ENCODE data around the gene SIDT1.

The SIDT1 gene

GRCh38 chr3:113614402-113614801 is 82.0 kb downstream of the SIDT1 start:
- Histone ChIP-seq H4K20me1 (ENCODE audit: insufficient read depth, low read length) (no peaks in the 10 kb centered on the region), H3K36me3 (replicated peaks; ENCODE audit: low read depth, low read length) (no peaks in the 10 kb centered on the region), H2AFZ (ENCODE audit: low read depth, low read length) (0 out of 2 replicates have a peak overlapping the region, but pooled peaks have one; percentile 2), H3K4me2 (ENCODE audit: low read length) (no peak overlapping the region), H3K4me1 (ENCODE audit: low read length) (no peaks in the 10 kb centered on the region), H3K9ac (ENCODE audit: low read length) (no peak overlapping the region), H3K27me3 (ENCODE audit: low read depth, low read length) (no peaks in the 10 kb centered on the region), H3K9me3 (ENCODE audit: insufficient read depth, low read length) (no peaks in the 10 kb centered on the region), H3K4me3 (ENCODE audit: low read length) (no peak overlapping the region), H3K27ac (ENCODE audit: low read length) (no peak overlapping the region), H3K79me2 (ENCODE audit: low read length) (no peaks in the 10 kb centered on the region)
- TF ChIP-seq EZH2phosphoT487 (IDR thresholded peaks at IDR 0.05; ENCODE audit: low read depth) (no peak), CTCF (IDR thresholded peaks at IDR 0.05; ENCODE audit: low read depth, low read length) (no peak)

- Histone ChIP-seq H3K4me2 (ENCODE audit: low read length) (no peak overlapping the region), H3K27ac (ENCODE audit: low read length) (no peak overlapping the region), H3K27me3 (ENCODE audit: low read depth, low read length) (no peaks in the 10 kb centered on the region), H3K9me3 (ENCODE audit: insufficient read depth, low read length) (no peaks in the 10 kb centered on the region), H3K4me1 (ENCODE audit: low read length) (peaks cover 7% of the 10 kb centered on the region), H2AFZ (ENCODE audit: low read depth, low read length) (no peak overlapping the region), H3K36me3 (replicated peaks; ENCODE audit: low read depth, low read length) (no peaks in the 10 kb centered on the region), H4K20me1 (ENCODE audit: insufficient read depth, low read length) (no peaks in the 10 kb centered on the region), H3K9ac (ENCODE audit: low read length) (no peak overlapping the region), H3K4me3 (ENCODE audit: low read length) (no peak overlapping the region), H3K79me2 (ENCODE audit: low read length) (no peaks in the 10 kb centered on the region)
- TF ChIP-seq EZH2phosphoT487 (IDR thresholded peaks at IDR 0.05; ENCODE audit: low read depth): no peak
- no peak for TF ChIP-seq CTCF (IDR thresholded peaks at IDR 0.05; ENCODE audit: low read depth, low read length)
Measured at GRCh38 chr3:113615976-113616375, 83.6 kb downstream of the SIDT1 start.

- no peak overlapping the region for H3K9ac ChIP-seq (ENCODE audit: low read length)
- H3K4me2 ChIP-seq (ENCODE audit: low read length): no peak overlapping the region
- no peaks in the 10 kb centered on the region for H3K36me3 ChIP-seq (replicated peaks; ENCODE audit: low read depth, low read length)
- no peak overlapping the region for H3K27ac ChIP-seq (ENCODE audit: low read length)
- no peaks in the 10 kb centered on the region for H3K27me3 ChIP-seq (ENCODE audit: low read depth, low read length)
- H4K20me1 ChIP-seq (ENCODE audit: insufficient read depth, low read length): no peaks in the 10 kb centered on the region
- peaks cover 7% of the 10 kb centered on the region for H3K4me1 ChIP-seq (ENCODE audit: low read length)
- no peak overlapping the region for H2AFZ ChIP-seq (ENCODE audit: low read depth, low read length)
- H3K79me2 ChIP-seq (ENCODE audit: low read length): no peaks in the 10 kb centered on the region
- TF ChIP-seq CTCF (IDR thresholded peaks at IDR 0.05; ENCODE audit: low read depth, low read length) (no peak), EZH2phosphoT487 (IDR thresholded peaks at IDR 0.05; ENCODE audit: low read depth) (no peak)
- H3K4me3 ChIP-seq (ENCODE audit: low read length): no peak overlapping the region
- H3K9me3 ChIP-seq (ENCODE audit: insufficient read depth, low read length): no peaks in the 10 kb centered on the region
Measured at GRCh38 chr3:113617726-113618125, 85.4 kb downstream of the SIDT1 start.

GRCh38 chr3:113620091-113620490 is 87.7 kb downstream of the SIDT1 start:
- H3K9me3 ChIP-seq (ENCODE audit: insufficient read depth, low read length): no peaks in the 10 kb centered on the region
- no peaks in the 10 kb centered on the region for H3K27me3 ChIP-seq (ENCODE audit: low read depth, low read length)
- no peak overlapping the region for H2AFZ ChIP-seq (ENCODE audit: low read depth, low read length)
- no peak overlapping the region for H3K4me3 ChIP-seq (ENCODE audit: low read length)
- no peak overlapping the region for H3K9ac ChIP-seq (ENCODE audit: low read length)
- no peak overlapping the region for H3K27ac ChIP-seq (ENCODE audit: low read length)
- H3K79me2 ChIP-seq (ENCODE audit: low read length): no peaks in the 10 kb centered on the region
- no peaks in the 10 kb centered on the region for H4K20me1 ChIP-seq (ENCODE audit: insufficient read depth, low read length)
- H3K4me1 ChIP-seq (ENCODE audit: low read length): peaks cover 7% of the 10 kb centered on the region
- no peaks in the 10 kb centered on the region for H3K36me3 ChIP-seq (replicated peaks; ENCODE audit: low read depth, low read length)
- H3K4me2 ChIP-seq (ENCODE audit: low read length): no peak overlapping the region
- TF ChIP-seq EZH2phosphoT487 (IDR thresholded peaks at IDR 0.05; ENCODE audit: low read depth) (no peak), CTCF (IDR thresholded peaks at IDR 0.05; ENCODE audit: low read depth, low read length) (no peak)
